ENCODE data around the gene PARP4.

- TF ChIP-seq CEBPB (IDR thresholded peaks at IDR 0.05): no peak
- no peak for TF ChIP-seq CTCF (IDR thresholded peaks at IDR 0.05)
- no peak for TF ChIP-seq MAX (IDR thresholded peaks at IDR 0.05)
- TF ChIP-seq TFCP2L1 (CRISPR knock-in tag; IDR thresholded peaks at IDR 0.05): no peak
- no peak for TF ChIP-seq RCOR1 (IDR thresholded peaks at IDR 0.05; ENCODE audit: low read depth, low read length)
- no peak for TF ChIP-seq BHLHE40 (IDR thresholded peaks at IDR 0.05; ENCODE audit: low read depth, low read length)
Observed at GRCh38 chr13:24505256-24505655, 7.3 kb downstream of the PARP4 start.

Data from A549 (cell line).